Activated CD4-positive, alpha-beta T cell treated with anti-CD3 and anti-CD28 coated beads, Interleukin-2, amount 50 U/mL, for 48 hours (primary cell): ENCODE measurements around the gene PRLR.
A peak's percentile ranks its signal among the peaks of the same experiment; 100 is the strongest.
"Not testable (repeated sequence)": the region's sequence is repeated elsewhere in the genome, so short reads cannot be mapped to it uniquely, and the experiment has no call there.

ENCODE experiments used
- DNase-seq, 2 experiments: peaks; one replicate each; pipeline ENCODE4 v3.0.0-alpha.2; 2020

Gene PRLR

DNA sequence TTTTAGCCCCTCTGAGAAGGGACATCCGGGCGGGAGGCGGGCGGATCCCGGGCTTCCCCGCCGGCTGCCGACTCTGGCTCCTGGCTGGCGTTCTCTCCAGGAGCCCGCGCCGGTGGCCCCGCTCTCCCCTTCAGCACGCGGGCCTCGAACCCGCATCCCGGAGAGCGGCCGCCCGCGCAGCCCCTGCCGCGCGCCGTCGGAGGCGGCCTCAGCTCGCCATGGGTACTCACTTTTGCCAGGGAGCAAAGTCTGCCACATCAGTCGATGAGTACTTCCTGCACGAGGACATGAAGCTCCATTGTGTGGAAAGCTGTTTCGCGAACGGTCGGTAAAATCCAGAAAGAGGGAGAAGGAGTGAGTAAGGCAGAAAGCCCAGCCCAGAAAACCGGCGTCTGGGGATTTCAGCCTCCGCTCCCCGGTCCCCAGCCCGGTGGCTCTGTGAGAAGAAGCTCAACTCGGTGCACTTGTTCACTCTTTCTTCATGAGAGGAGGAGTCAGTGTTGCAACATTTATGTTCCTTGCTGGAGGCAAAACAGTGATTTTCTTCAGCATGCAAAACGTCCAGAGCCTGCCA, at the start of gene PRLR:
TSS of gene PRLR (minus strand) at position 450 of the 574 bp plus-strand sequence. CDS start 140,867 bp downstream, outside the sequence.
- DNase-seq: peak in 1 of 2 experiments; percentile 5

- no peak for DNase-seq
These were observed 44.7 kb upstream of the PRLR start for GRCh38 chr5:35274839-35275509.

- no peak for DNase-seq
These were observed 38.7 kb upstream of the PRLR start for GRCh38 chr5:35269006-35269405.

DNA sequence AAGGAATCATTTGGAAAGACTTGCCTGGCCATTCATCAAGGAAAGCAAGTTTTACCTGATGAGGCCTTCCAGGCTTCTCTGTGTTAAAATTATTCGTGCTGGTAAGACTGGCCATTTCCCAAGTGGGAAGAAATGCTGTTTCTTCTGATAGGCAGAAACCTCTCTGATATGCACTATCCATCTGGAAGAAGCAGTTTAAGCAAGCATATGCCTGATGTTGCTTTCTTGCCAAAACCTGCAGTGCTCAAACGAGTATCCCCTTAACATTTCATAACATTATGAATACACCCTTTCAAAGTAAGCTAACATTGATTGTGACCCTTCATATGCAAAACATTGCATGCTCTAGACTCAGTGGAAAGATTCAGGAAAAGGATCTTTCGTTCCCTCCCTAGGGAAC, 36.0 kb upstream of the PRLR start:
- no peak for DNase-seq

- DNase-seq: no peak
These were observed 34.2 kb upstream of the PRLR start for GRCh38 chr5:35264509-35264908.

DNA sequence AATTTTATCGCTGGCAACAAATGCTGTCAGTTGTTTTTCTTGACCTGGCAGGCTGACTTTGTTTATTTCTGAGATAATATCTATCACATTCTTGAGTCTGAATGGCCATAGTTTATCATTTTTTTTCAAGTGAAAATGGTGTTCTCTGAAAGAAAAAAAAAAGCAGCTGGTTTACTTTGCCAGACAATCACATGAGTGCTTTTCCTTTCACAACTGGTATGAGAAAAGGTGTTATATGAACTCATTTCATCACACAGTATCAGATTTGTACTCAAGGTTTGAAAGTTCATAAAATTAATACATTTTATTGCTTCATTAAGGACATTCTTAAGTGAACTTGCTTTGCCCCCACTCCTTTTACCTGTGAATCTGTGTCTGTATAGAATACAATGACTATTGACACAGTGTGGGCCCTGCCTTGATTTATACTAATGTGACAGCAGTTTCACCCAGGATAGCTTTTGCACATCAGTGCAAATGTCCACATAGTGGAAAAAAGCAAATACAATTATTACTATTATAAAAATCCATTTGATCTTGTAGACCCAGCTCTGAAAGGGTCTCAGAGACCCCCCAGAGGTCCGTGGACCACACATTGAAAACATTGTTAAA, 33.1 kb upstream of the PRLR start:
- no peak for DNase-seq

GRCh38 chr5:35253582-35253981, 23.3 kb upstream of the PRLR start:
- DNase-seq: no peak

- no peak for DNase-seq
These were observed 22.7 kb upstream of the PRLR start for GRCh38 chr5:35252963-35253362.

GRCh38 chr5:35248843-35249780, 18.8 kb upstream of the PRLR start:
- no peak for DNase-seq

- no peak for DNase-seq
These were observed 17.4 kb upstream of the PRLR start for GRCh38 chr5:35247648-35248034.

DNA sequence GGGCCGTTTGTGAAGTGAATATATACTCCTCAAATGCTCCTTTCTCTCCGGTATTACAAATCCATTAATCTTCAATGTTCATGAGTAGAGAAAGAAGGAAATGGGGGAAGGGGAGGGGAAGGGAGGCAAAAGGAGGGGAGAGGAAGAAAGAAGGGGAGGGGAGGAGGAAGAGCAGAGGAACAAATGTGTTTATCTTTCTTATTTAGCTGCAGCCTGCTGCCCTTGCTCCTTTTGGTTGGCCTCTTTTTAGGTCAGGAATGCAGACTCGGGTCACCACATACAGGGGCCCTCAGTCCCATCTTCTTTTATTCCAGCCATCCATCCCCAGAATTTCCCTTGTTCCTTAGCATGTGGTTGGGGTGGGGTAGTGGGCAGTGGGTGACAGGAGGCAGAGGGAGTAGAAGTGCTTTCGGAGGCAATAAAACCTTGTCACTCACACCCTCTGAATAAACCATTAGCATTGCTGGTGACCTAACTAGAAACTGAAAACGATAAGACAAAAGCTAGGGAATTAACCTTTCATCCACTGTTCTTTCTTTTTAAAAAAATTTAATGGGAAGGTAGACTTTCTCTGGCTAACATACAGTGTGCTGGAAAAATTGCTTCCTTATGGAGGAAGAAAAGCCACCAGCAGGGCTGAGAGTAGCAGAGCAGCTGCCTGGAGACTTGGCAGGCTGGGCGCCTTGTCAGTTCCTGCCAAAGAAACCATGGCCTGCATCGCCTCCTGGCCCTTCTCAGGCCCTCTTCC, 16.8 kb upstream of the PRLR start:
- DNase-seq: no peak

DNA sequence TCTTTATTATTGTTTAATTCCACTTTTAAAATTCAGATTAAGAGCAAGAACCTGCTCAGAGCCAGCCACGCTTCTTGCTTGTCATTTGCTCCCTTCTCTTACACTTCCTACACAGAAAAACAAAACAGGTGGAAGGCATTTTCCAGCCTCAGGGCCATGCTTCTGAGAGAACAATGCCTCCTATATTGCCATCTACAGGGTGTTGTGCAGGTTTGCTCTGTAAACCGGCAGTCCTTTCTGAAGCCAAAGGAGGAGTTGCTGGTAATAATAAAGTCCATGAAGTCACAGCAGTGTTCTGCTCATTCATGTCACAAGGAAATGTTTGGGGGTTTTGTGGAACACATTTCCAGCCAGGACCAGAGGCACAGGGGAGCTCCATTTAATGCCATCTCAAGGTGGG, 16.1 kb upstream of the PRLR start:
- no peak for DNase-seq

DNA sequence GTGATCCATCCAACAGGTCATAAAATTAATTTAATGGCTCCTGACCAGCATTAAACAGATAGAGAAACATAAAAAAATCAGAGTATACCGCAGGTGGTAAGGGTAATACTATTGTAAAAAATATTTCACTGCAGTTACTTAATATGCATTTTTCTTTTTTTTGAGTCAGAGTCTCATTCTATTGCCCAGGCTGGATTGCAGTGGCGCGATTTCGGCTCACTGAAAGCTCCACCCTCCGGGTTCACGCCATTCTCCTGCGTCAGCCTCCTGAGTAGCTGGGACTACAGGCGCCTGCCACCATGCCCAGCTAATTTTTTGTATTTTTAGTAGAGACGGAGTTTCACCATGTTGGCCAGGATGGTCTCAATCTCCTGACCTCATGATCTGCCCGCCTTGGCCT, 15.1 kb upstream of the PRLR start:
- DNase-seq: not testable (repeated sequence)

DNA sequence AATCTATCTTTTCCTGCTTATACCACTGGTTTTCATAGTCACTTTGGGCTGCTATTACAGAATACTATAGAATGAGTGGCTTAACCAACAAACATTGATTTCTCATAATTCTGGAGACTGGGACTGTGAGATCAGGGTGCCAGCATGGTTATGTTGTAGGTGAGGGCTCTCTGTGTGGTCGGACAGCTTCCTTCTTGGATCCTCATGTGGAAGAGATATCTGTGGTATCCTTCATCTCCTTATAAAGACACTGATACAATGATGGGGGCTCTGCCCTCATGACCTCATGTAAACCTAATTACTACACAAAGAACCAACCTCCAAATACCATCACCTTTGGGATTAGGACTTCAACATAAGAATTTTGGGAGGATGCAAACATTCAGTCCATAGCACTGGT, 13.9 kb upstream of the PRLR start:
- no peak for DNase-seq

DNA sequence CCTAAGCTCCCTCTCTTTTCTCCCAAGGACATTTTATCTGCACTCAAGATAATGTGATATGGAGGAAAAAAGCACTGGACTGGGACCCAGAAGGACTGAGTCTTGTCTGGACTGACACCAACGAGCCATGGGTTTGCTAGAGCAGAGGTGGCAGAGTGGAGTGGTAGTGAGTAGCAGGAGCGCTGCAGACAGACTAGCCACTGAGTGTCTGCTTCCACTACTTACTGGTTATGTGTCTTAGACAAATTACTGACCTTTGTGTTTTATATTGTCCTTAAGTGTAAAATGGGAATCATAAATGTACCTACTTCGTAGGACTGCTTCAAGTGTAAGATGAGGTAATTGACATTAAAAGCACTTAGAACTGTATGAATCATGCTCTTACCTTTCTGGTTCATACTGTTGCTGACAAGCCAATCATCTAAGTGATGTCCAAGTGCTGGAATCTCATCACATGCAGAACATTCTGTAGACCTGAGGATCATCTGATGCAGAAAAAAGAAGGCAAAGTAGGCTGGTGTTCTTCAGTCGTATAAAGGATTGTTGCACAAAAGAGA, 12.5 kb upstream of the PRLR start:
- DNase-seq: no peak

GRCh38 chr5:35240892-35241291, 10.6 kb upstream of the PRLR start:
- no peak for DNase-seq

DNA sequence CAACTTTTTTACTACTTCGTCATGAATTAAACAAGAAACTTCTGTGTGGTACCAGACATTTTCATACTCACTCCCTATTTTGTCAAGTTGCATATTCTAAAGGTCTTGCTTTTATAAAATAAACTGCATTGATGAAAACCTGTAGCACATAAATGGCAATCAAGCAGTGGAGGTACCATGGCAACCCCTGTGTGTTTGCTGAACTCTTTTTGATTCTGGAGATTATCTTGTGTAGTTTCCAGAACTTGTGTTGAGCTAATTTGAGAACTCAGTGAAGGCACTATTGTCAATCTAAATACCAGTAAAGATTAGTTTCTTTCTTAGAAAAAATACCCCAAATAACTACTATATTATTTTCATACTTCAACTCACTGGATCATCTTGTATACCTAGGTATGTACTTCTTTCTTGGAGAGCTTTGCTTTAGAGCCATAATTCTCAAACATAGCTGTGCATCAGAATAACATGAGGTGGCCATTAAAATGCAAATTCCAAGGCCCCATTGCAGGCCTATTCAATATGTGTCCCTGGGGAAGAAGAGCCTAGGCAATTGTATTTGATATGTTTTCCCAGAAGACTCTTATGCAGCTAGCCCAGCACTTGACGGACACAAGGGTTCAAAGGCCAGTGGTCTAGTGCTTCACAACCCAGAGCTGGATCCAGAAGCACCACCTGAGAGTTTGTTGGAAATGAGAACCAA, 9.8 kb upstream of the PRLR start:
- no peak for DNase-seq

DNA sequence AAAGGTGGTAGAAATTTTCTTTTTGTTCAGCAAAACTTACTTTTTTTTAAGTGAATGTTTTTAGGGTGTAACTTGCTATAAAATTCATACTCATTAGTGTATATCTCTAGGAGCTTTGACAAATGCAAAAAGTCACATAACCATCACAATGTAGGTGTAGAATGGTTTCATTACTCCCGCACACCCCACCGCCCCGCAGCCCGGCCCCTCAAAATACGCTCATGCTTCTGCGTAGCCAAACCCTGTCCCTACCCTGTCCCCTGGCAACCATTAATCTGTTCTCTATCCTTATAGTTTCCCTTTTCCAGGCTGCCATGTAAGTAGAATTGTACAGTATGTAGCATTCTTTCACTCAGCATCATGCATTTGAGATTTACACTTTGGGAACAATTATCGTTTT, 9.2 kb upstream of the PRLR start:
- DNase-seq: no peak

DNA sequence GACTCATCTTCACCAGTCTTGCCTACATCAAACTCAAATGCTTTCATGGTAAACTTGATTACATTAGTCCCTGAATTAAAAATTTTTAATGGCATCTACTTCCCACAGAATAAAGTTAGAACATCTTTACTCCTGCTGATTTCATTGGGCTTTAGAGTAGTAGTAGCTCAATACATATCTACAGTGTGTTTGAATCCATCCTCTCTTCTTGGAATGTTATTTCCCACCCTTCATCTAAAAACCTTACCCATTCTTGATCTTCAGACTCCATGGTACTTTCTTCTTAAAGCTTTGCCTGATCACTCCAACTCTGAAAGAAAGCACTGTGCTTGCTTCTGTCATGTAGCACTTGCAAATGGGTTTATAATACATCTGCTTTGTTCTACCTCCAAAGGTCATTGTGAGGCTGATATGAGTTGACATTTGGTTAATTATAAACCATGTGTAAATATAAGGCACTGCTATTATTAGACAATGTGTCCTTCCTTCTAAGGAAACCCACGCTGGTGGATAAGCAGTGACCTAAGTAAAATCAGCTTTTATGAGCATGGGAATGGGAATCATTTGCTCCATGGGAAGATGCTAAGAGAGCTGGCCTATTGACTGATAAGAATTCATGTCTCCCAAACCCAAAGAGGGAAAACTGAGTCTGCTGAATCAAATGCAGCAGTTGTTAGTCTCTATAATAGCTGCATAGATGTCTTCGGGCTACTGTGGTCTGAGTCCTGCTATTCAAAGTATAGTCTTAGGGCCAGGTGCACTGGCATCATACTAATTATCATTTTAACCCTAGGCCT, 7.5 kb upstream of the PRLR start:
- DNase-seq: no peak

DNA sequence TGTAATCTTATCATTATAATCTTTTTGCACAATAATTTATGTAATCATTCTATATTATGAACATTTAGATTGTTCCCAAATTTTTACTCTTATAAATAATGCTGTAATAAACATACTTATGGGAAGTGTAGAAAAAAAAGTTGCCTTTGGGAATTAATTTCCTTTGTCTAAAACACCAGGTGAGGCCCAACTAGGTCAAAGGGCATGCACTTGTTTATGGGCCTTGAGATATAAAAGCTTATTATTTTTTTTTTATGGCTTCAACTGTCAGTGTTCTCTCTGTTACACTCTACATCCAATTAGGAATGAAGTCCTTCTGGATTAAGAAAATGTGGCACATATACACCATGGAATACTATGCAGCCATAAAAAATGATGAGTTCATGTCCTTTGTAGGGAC, 6.5 kb upstream of the PRLR start:
- no peak for DNase-seq

- no peak for DNase-seq
These were observed 3.3 kb upstream of the PRLR start for GRCh38 chr5:35233601-35234000.
